HG03558 (cell line): ENCODE measurements around the gene L2HGDH.
A peak's percentile ranks its signal among the peaks of the same experiment; 100 is the strongest.
"Not testable (repeated sequence)": the region's sequence is repeated elsewhere in the genome, so short reads cannot be mapped to it uniquely, and the experiment has no call there.

Source experiments
- ATAC-seq: cut with Tn5 transposase; IDR thresholded peaks from one replicate; pipeline ENCODE4 v1.9.1; 2021; ENCODE audit warnings: moderate number of reproducible peaks; ENCODE audit not compliant: unreplicated experiment; ENCODE audit errors: extremely low read depth

L2HGDH gene

DNA sequence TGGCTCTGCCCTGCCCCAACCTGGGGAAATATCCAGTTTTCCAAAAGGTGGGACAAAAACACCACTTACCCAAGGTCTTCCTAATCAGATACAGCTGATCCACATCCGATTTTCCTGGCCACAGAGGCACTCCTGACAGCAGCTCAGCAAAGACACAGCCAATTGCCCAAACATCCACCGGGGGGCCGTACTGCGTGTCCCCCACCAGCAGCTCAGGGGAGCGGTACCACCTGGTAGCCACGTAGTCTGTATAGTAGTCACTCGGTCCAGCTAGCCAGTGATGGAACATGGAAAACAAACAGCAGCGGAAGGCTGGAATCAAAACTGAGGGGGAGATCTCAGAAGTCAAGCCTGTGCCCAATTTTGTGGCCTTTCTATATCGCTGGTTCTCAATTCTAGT, 28.9 kb upstream of the L2HGDH start:
- no peak for ATAC-seq

- no peak for ATAC-seq
Measured at GRCh38 chr14:50340045-50340444, 28.0 kb upstream of the L2HGDH start.

DNA sequence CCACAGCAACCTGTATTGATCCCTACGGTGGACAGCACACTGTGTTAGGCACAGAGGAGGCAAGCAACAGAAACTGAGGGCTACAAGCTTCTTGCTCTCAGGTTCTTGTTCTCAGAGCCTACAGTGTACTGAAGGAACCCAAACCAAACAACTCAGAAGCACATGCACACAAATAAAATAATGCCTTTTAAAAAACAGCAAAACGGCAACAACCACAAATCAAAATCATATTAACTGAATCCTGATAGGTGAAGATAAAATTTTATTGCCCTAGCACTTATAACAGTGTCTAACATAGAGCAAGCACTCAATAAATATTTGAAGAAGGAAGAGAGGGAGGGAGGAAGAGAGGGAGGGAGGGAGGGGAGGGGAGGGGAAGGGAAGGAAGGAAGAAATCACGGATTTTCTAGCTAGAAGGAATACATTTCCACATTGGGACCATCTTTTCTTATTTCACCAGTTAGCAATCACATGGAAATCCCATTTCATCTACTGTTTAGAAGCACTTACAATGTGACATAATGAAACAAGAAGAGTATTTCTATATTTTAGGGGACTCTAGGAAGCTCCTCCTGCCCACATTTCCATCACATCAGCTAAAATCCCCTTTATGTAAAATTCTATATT, 27.3 kb upstream of the L2HGDH start:
- ATAC-seq, result no peak

- ATAC-seq, result no peak
Measured at GRCh38 chr14:50338587-50338986, 26.6 kb upstream of the L2HGDH start.

DNA sequence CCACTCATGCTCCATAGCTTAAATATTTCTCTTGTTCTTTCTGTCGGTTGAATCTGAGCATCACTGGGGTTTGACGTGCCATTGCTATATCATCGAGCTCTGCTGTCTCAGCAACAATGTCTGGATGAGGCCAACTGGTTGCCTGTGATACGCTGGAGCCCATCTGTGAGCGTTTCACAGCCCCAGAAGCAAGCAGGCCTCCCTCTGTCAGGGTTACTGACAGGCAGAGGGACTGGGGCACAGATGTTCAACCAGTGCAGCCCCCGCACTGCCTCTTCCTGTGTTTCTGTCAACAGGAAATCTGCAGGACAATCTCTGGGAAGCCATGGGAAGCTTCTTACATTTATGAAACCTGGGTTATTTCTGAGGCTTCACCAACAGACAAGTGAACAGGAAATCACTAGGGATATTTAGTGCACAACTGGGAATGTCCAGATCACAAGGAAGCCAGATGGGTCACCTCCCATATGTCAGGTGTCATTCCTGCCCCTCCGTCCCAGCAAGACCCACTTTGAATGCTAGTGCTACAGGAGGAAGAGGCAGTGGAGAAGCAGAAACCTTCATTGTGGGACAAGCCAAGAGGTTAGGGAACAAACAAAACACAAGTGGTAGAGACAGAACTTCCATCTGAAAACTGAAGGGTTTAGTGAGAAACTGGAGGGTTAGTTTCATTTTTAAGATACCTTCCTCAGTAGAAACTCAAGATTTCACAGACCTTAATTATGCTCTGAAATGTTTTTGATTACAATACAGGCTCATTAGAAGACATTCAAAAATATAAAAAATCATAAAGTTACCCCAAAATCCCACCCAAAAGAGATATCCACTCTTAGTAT, 24.2 kb upstream of the L2HGDH start:
- ATAC-seq, result no peak

- no peak for ATAC-seq
Measured at GRCh38 chr14:50335389-50335788, 23.4 kb upstream of the L2HGDH start.

GRCh38 chr14:50334211-50334610, 22.2 kb upstream of the L2HGDH start:
- no peak for ATAC-seq

GRCh38 chr14:50333014-50333509, 21.0 kb upstream of the L2HGDH start:
- ATAC-seq, result no peak

- ATAC-seq, result no peak
Measured at GRCh38 chr14:50331596-50331995, 19.6 kb upstream of the L2HGDH start.

- peak; percentile 58 for ATAC-seq
Measured at GRCh38 chr14:50321009-50321660, 9.1 kb upstream of the L2HGDH start.

- no peak for ATAC-seq
Measured at GRCh38 chr14:50320283-50320682, 8.3 kb upstream of the L2HGDH start.

- ATAC-seq, result no peak
Measured at GRCh38 chr14:50319721-50320120, 7.7 kb upstream of the L2HGDH start.

- no peak for ATAC-seq
Measured at GRCh38 chr14:50319293-50319692, 7.3 kb upstream of the L2HGDH start.

GRCh38 chr14:50318031-50318626, 6.1 kb upstream of the L2HGDH start:
- no peak for ATAC-seq

DNA sequence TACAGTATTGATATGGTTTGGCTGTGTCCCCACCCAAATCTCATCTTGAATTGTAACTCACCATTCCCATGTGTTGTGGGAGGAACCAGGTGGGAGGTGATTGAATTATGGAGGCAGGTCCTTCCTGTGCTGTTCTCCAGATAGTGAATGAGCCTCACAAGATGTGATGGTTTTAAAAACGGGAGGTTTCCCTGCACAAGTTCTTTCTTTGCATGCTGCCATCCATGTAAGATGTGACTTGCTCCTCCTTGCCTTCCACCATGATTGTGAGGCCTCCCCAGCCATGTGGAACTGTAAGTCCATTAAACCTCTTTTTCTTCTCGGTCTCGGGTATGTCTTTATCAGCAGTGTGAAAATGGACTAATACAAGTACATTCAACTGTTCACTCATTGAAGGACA, 2.1 kb upstream of the L2HGDH start:
- ATAC-seq, result not testable (repeated sequence)

DNA sequence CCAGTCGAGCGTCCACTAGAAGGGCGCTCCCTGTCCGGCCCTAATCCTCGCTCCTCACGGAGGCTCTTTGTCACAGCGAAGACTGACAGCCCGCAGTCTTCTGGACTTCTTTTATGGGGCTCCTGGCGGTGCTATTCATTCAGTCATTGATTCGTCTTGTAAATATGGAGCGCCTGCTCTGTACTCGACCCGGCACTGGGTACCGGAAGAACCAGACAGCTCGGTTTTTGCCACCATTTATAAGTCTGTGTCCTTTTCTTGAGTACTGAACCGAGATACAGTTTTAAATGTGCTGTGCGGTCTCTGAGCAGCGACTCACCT, 665 bp upstream of the L2HGDH start:
- peak; percentile 10 for ATAC-seq

- ATAC-seq, result no peak
Measured at GRCh38 chr14:50311337-50311971, 575 bp downstream of the L2HGDH start.

- no peak for ATAC-seq
Measured at GRCh38 chr14:50310445-50310844, 1.6 kb downstream of the L2HGDH start.

DNA sequence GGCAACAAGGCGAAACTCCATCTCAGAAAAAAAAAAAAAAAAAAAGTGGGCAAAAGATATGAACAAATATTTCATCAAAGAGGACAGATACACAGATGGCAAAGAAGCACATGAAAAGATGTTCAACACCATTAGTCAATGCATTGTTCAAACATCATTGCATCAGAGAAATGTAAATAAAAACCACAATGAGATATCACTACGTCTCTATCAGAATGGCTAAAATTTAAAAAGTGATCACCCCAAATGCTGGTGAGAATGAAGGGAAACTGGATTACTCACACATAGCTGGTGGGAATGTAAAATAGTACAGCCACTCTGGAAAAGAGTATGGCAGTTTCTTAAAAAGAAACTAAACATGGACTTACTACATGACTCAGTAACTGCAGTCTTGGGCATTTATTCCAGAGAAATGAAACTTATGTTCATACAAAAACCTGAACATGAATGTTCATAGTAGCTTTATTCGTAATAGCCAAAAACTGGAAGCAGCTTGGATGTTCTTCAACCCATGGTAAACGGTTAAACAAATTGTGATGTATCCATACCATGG, 3.6 kb downstream of the L2HGDH start:
- no peak for ATAC-seq
